GM13976 (cell line): ENCODE data around the gene OR52E2.

Source experiments
- DNase-seq: peaks from one replicate; pipeline ENCODE4 v3.0.0; 2012; ENCODE audit warnings: low spot score
- CTCF ChIP-seq: IDR thresholded peaks from 2 replicates; pipeline ENCODE4 v1.5.1; 2012; ENCODE audit warnings: borderline replicate concordance, mild to moderate bottlenecking; ENCODE audit not compliant: insufficient read depth; ENCODE audit errors: extremely low read depth, missing control alignments, control extremely low read depth
- in situ Hi-C: fragments of 300-500 bp; cut with MboI; formaldehyde crosslinking; loops from one replicate; pipeline ENCODE4 v1.12.0; 2022; ENCODE audit warnings: low sequenced_read_pairs, mixed read lengths, inconsistent platforms; ENCODE audit not compliant: unreplicated experiment

OR52E2 gene

GRCh38 chr11:5059391-5059790 lies at the start of gene OR52E2:
TSS of gene OR52E2 (minus strand) at chr11:5059627. CDS start at chr11:5059627, 0 bp downstream.
- no peak for DNase-seq
- in situ Hi-C loops = no loop called here
- no peak for TF ChIP-seq CTCF

GRCh38 chr11:5107285-5107684 lies 47.9 kb upstream of the OR52E2 start:
- DNase-seq = no peak
- in situ Hi-C loops = no loop called here
- TF ChIP-seq CTCF = no peak

- in situ Hi-C loops = no loop called here
- no peak for TF ChIP-seq CTCF
- DNase-seq = no peak
These were observed 43.6 kb upstream of the OR52E2 start for GRCh38 chr11:5103066-5103465.

GRCh38 chr11:5102246-5102645 lies 42.8 kb upstream of the OR52E2 start:
- DNase-seq = no peak
- in situ Hi-C loops = no loop called here
- TF ChIP-seq CTCF = no peak

GRCh38 chr11:5096011-5096410 lies 36.6 kb upstream of the OR52E2 start:
- no peak for DNase-seq
- in situ Hi-C loops = no loop called here
- TF ChIP-seq CTCF = no peak

GRCh38 chr11:5092821-5093585 lies 33.6 kb upstream of the OR52E2 start:
- no peak for TF ChIP-seq CTCF
- in situ Hi-C loops = no loop called here
- no peak for DNase-seq
